Right atrium auricular region (tissue), 2 donors: ENCODE data around the gene CDC42EP5. TPM values are rescaled to one million over a fixed set of nuclear protein-coding genes. Genes with fewer than 3 reads are reported as not detected.

Source experiments
- DNase-seq: peaks from one replicate; pipeline ENCODE4 v3.0.0-alpha.2; 2019; ENCODE audit warnings: low spot score
- H3K27ac ChIP-seq, 2 donors: fragments of 200-600 bp; sonication (generic); 1 replicate in 1 of 2; 2 replicates in 1 of 2; pipeline ENCODE4 v1.5.1; 2016 to 2019
- H3K27me3 ChIP-seq, 2 donors: fragments of 200-600 bp; sonication (generic); one replicate each; pipeline versions ENCODE4 v1.5.1 to v1.6.0; 2017 to 2019
- H3K36me3 ChIP-seq: fragments of 200-600 bp; sonication (generic); one replicate; pipeline ENCODE4 v1.5.1; 2016
- H3K4me1 ChIP-seq, 2 donors: fragments of 200-600 bp; sonication (generic); one replicate each; pipeline versions ENCODE4 v1.5.1 to v1.6.0; 2017 to 2019
- H3K4me3 ChIP-seq, 2 donors: fragments of 200-600 bp; sonication (generic); 1 replicate in 1 of 2; 2 replicates in 1 of 2; pipeline ENCODE4 v1.5.1; 2017 to 2019; ENCODE audit warnings: mild to moderate bottlenecking in 1 of 2, moderate library complexity in 1 of 2
- H3K9me3 ChIP-seq, 2 donors: fragments of 200-600 bp; sonication (generic); one replicate each; pipeline ENCODE4 v1.5.1; 2019
- total RNA-seq, 2 donors: library from RNA; depleted of rRNA; stranded (reverse); fragments of >200 nt; gene quantifications; one replicate each; pipeline ENCODE4 v1.1.0, GENCODE V29; 2016
- TF ChIP-seq, protein P1 (sequence below), 2 donors: fragments of 200-600 bp; sonication (generic); IDR thresholded peaks; one replicate each; pipeline ENCODE4 v1.5.1; 2019; ENCODE audit warnings: antibody characterized with exemption in 2 of 2

The CDC42EP5 gene, protein sequence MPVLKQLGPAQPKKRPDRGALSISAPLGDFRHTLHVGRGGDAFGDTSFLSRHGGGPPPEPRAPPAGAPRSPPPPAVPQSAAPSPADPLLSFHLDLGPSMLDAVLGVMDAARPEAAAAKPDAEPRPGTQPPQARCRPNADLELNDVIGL
- 10 to 100 TPM; 11.4 to 15.2 TPM for total RNA-seq

DNA sequence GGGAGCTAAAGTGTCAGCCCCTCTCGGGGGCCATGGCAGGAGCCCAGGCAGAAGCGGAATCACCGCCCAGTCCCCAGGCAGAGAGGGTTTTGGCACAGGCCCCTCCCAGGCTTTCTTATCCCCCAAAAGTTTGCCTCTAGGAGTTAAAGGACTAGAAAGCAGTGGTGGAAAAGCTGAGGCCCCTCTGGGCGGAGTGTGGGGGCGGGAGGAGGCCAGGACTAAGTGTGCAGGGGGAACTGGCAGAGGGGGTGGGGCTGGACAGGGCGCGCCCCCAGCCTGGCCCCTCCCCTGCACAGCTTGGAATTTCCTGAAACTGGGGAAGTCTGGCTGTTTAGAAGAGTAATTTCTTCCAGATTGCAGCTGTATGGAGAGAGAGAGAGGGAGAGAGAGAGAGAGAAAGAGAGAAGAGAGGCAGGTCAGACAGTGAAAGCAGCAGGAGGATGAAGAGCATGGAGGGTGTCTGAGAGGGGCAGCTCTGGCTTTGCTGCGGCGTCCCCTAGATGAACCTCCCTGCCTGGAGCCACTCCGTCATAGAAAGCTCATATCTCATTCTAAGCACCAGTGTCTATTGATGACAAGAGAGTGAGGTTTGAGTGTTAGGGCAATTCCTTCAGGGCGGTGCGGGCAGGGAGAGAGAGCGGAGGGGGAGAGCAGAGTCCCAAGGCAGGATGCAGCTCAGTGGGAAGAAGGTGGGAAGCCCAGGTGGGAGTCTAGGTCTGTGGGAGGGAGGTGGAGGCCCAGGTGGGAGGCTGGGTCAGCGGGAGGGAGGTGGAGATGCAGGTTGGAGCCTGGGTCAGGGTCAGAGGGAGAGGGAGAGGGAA is at the start of gene CDC42EP5:
TSS of gene CDC42EP5 (minus strand) at position 226 of the 821 bp plus-strand sequence. CDS start 7,749 bp downstream, outside the sequence.
- peak; percentile 83 for DNase-seq
- TF ChIP-seq, protein P1, sequence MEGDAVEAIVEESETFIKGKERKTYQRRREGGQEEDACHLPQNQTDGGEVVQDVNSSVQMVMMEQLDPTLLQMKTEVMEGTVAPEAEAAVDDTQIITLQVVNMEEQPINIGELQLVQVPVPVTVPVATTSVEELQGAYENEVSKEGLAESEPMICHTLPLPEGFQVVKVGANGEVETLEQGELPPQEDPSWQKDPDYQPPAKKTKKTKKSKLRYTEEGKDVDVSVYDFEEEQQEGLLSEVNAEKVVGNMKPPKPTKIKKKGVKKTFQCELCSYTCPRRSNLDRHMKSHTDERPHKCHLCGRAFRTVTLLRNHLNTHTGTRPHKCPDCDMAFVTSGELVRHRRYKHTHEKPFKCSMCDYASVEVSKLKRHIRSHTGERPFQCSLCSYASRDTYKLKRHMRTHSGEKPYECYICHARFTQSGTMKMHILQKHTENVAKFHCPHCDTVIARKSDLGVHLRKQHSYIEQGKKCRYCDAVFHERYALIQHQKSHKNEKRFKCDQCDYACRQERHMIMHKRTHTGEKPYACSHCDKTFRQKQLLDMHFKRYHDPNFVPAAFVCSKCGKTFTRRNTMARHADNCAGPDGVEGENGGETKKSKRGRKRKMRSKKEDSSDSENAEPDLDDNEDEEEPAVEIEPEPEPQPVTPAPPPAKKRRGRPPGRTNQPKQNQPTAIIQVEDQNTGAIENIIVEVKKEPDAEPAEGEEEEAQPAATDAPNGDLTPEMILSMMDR (IDR thresholded peaks at IDR 0.05): no peak
- Histone ChIP-seq H3K4me1 (peaks cover 0 to 36% of the 10 kb centered on the region in 2 donors), H3K4me3 (peak within 1 kb of the TSS; percentile 43 to 56), H3K9me3 (no peaks in the 10 kb centered on the region), H3K36me3 (no peaks in the 10 kb centered on the region), H3K27me3 (no peaks in the 10 kb centered on the region), H3K27ac (peak within 1 kb of the TSS; percentile 74 to 81)

DNA sequence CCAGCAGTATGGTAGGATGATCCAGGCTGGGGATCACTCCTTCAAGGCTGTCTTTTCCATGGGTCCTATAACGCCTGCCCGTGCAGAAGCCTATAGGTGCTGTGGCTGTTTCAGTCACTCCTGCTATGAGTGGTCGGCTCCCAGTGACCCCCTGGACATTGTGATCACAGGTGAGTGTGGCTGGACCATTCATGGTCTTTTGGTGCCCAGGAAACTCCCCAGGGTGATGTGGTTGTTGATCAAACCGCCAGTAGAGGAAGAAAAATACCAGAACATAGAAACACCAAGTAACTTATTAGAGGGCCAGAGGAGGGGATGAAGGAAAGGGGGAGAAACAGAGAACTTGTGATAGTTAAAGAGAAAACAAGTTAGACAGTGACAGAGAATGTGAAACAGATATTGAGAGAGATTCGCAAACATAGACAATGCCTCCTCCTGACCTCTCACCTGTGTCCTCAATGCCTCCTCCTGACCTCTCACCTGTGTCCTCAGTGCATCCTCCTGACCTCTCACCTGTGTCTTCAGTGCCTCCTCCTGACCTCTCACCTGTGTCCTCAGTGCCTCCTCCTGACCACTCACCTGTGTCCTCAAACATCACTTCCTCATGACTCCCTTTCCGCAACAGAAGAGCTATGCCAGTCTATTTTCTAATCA is 48.9 kb upstream of the CDC42EP5 start:
- Histone ChIP-seq H3K27ac (no peak overlapping the region), H3K27me3 (no peaks in the 10 kb centered on the region), H3K36me3 (no peaks in the 10 kb centered on the region), H3K4me1 (no peaks in the 10 kb centered on the region), H3K9me3 (no peaks in the 10 kb centered on the region), H3K4me3 (no peak overlapping the region)
- no peak for DNase-seq
- TF ChIP-seq, protein P1 (IDR thresholded peaks at IDR 0.05): no peak

DNA sequence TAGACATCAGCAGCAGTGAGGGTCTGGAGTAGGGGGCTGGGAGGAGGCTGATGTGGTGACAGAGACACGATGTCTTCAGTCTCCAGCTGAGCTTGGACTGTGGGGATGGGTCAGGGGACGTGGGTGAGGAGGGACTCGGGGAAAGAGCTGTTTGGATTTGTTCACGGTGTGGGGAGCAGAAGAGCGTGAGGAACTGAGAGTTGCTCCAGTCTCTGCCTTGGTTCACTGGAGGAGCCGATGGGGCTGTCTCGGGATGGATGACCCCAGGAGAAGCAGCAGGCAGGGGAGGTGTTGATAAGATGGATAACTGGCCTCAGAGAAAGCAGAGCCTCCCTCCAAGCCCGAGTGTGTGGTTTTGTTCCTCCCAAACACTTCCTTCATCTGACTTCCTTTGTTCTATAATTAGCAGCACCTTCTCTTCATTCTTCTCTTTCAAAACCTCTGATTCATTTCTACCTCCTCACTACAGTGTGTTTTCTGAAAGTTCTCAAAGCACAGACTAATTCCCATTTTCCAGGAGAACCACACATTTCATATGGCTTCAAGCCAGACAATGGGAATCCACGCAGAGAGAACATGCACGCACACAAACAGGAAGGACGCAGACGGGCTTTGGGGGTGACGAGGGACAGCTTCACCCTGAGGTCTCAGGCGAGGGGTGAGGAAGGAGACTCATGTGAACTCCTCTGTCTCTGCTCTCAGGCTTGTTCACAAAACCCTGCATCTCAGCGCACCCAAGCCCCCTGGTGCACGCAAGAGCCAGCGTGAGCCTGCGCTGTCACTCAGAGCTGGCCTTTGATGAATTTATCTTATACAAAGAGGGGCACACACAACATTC is 48.1 kb upstream of the CDC42EP5 start:
- Histone ChIP-seq H3K4me1 (no peaks in the 10 kb centered on the region), H3K4me3 (no peak overlapping the region), H3K27me3 (no peaks in the 10 kb centered on the region), H3K9me3 (no peaks in the 10 kb centered on the region), H3K36me3 (no peaks in the 10 kb centered on the region), H3K27ac (no peak overlapping the region)
- TF ChIP-seq, protein P1 (IDR thresholded peaks at IDR 0.05): no peak
- DNase-seq: no peak

DNA sequence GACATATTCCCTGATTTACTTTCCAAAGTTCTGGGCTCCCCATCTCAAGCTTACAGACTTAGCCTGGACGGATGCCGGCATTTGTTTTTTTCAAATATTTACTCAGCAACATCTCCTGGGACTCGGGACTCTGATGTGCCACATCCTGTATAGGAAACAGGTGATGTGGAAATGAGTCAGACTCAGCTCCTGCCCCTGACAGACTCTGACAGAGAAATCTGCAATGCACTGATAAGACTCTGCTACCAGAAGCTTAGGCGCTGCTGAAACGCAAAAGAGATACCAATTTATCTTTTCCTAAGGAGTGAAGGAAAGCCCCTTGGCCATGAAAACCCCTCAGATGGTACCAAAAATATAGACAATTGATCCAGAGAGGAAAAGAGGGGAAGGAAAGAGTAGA is 45.7 kb upstream of the CDC42EP5 start:
- H3K4me3 ChIP-seq: no peak overlapping the region
- TF ChIP-seq, protein P1 (IDR thresholded peaks at IDR 0.05): no peak
- no peaks in the 10 kb centered on the region for H3K36me3 ChIP-seq
- no peaks in the 10 kb centered on the region for H3K27me3 ChIP-seq
- no peak overlapping the region for H3K27ac ChIP-seq
- H3K9me3 ChIP-seq: no peaks in the 10 kb centered on the region
- no peaks in the 10 kb centered on the region for H3K4me1 ChIP-seq
- DNase-seq: no peak

DNA sequence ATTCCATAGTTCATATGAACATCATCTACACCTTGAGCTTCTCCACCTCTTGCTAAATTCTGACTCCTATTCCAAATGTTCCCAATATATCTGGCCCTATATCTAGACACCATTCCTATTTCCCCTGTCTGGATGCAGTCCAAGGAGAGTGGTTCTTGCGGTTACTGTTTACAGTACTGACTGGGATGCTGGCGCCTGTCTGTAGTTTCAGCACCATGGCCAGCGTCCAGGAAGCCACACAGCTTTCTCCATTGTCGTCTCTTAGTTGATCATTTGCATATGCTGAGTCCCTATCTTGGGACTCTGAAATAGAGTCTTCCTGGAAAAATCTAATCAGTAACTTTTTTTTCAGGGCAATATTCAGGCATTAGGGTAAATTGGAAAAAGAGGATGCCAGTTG is 44.4 kb upstream of the CDC42EP5 start:
- Histone ChIP-seq H3K27ac (no peak overlapping the region), H3K27me3 (no peaks in the 10 kb centered on the region), H3K4me3 (no peak overlapping the region), H3K36me3 (no peaks in the 10 kb centered on the region), H3K9me3 (no peaks in the 10 kb centered on the region), H3K4me1 (no peaks in the 10 kb centered on the region)
- TF ChIP-seq, protein P1 (IDR thresholded peaks at IDR 0.05): no peak
- DNase-seq: no peak
